Measurements from ENCODE around the gene YIF1A. TPM values are rescaled to one million over a fixed set of nuclear protein-coding genes. Genes with fewer than 3 reads are reported as not detected.
A peak's percentile ranks its signal among the peaks of the same experiment; 100 is the strongest.

The YIF1A gene
- total RNA-seq, 1 donor from 2014 or later = 106 TPM

DNA sequence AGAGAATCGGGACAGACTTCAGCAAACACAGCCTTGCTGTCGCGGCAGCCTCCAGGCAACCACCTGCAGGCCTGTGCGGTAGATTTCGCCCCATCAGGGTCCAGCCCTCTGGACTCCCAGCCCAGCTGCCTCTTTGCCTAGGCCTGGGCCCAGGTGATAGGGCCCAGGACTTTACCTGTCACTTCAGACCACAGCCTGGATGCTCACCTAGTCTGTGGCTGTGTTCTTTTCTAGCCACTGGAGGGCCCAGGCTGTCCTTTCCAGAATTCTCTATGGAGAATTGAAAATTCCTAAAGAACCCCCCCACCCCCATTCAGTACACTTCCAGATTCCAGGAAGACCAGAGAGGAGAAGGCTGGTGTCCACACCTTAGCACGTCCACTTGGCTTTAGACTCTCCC, 51.1 kb downstream of the YIF1A start:
- TF ChIP-seq, protein P1, sequence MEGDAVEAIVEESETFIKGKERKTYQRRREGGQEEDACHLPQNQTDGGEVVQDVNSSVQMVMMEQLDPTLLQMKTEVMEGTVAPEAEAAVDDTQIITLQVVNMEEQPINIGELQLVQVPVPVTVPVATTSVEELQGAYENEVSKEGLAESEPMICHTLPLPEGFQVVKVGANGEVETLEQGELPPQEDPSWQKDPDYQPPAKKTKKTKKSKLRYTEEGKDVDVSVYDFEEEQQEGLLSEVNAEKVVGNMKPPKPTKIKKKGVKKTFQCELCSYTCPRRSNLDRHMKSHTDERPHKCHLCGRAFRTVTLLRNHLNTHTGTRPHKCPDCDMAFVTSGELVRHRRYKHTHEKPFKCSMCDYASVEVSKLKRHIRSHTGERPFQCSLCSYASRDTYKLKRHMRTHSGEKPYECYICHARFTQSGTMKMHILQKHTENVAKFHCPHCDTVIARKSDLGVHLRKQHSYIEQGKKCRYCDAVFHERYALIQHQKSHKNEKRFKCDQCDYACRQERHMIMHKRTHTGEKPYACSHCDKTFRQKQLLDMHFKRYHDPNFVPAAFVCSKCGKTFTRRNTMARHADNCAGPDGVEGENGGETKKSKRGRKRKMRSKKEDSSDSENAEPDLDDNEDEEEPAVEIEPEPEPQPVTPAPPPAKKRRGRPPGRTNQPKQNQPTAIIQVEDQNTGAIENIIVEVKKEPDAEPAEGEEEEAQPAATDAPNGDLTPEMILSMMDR (conservative IDR thresholded peaks at IDR 0.05; ENCODE audit: low read depth, low read length) = peak; percentile 11
- H3K4me3 ChIP-seq (ENCODE audit: low read depth, low read length) = no peak overlapping the region
- no peak for DNase-seq (ENCODE audit: low read depth)

DNA sequence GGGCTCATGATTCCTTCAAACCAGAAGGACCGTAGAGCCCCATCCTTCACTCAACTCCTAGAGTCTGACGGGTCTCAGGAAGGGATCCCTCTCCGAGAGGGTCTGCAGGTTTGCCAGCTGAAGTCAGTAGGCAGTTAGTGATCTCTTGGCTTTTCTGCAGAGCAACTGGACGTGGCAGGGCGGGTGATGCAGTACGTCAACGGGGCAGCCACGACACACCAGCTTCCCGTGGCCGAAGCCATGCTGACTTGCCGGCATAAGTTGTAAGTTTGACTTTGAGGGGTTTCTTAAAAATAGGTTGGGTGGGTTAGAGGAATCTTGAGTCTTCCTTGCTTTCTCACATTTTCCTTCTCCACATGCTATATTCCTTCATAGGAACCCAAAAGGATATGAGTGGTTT, 53.8 kb downstream of the YIF1A start:
- DNase-seq (ENCODE audit: low read depth) = no peak
- TF ChIP-seq, protein P1 (conservative IDR thresholded peaks at IDR 0.05; ENCODE audit: low read depth, low read length) = no peak
- H3K4me3 ChIP-seq (ENCODE audit: low read depth, low read length) = no peak overlapping the region

Other genes with a start within 250 kb of the YIF1A start
- 2.1 and 2.3 TPM in 2 replicates for gene GAL3ST3, start 240.0 kb downstream of the YIF1A start, total RNA-seq
- 204 and 229 TPM in 2 replicates for gene SF3B2, start 236.8 kb downstream of the YIF1A start, total RNA-seq
- gene PACS1, start 218.9 kb downstream of the YIF1A start, total RNA-seq = 17.5 and 24.9 TPM in 2 replicates
- 21.7 and 32.0 TPM in 2 replicates for gene KLC2, start 31.4 kb downstream of the YIF1A start, total RNA-seq
- gene RAB1B, start 20.5 kb downstream of the YIF1A start, total RNA-seq = 152 and 162 TPM in 2 replicates
- gene CNIH2, start 11.0 kb downstream of the YIF1A start, total RNA-seq = 0.43 and 0.58 TPM in 2 replicates
- gene TMEM151A, start 2.8 kb upstream of the YIF1A start, total RNA-seq = 0.58 TPM in 1 of 2 replicates, not detected in the other
- 0.07 and 1.0 TPM in 2 replicates for gene CD248, start 27.9 kb upstream of the YIF1A start, total RNA-seq
- gene RIN1, start 47.3 kb upstream of the YIF1A start, total RNA-seq = 18.9 and 21.1 TPM in 2 replicates
- gene BRMS1, start 56.0 kb upstream of the YIF1A start, total RNA-seq = 72.0 and 95.1 TPM in 2 replicates
- gene B4GAT1, start 58.5 kb upstream of the YIF1A start, total RNA-seq = 32.0 and 36.2 TPM in 2 replicates
- 6.6 and 12.3 TPM in 2 replicates for gene SLC29A2, start 82.6 kb upstream of the YIF1A start, total RNA-seq
- gene NPAS4, start 131.9 kb upstream of the YIF1A start, total RNA-seq = not detected in 2 replicates
- 85.3 TPM in 2 replicates for gene MRPL11, start 149.7 kb upstream of the YIF1A start, total RNA-seq
- gene PELI3, start 177.8 kb upstream of the YIF1A start, total RNA-seq = 3.5 and 3.6 TPM in 2 replicates
- 88.8 and 106 TPM in 2 replicates for gene DPP3, start 191.3 kb upstream of the YIF1A start, total RNA-seq
- 20.0 and 43.6 TPM in 2 replicates for gene BBS1, start 221.5 kb upstream of the YIF1A start, total RNA-seq